T follicular helper cell (primary cell): ENCODE results near the gene OCEL1.
"Not testable (repeated sequence)": the region's sequence is repeated elsewhere in the genome, so short reads cannot be mapped to it uniquely, and the experiment has no call there.

Experiments
- DNase-seq: peaks from one replicate; pipeline ENCODE4 v3.0.0-alpha.2; 2020; ENCODE audit warnings: low read depth

The OCEL1 gene

GRCh38 chr19:17262557-17262956 lies 36.5 kb downstream of the OCEL1 start:
- DNase-seq, result no peak

- DNase-seq, result no peak
Observed at GRCh38 chr19:17263712-17264640, 38.0 kb downstream of the OCEL1 start.

- no peak for DNase-seq
Observed at GRCh38 chr19:17264641-17264979, 38.6 kb downstream of the OCEL1 start, which contains the start of gene USHBP1. Gene USHBP1 (minus strand): TSS chr19:17264745. CDS start chr19:17264299, 446 bp downstream.

DNA sequence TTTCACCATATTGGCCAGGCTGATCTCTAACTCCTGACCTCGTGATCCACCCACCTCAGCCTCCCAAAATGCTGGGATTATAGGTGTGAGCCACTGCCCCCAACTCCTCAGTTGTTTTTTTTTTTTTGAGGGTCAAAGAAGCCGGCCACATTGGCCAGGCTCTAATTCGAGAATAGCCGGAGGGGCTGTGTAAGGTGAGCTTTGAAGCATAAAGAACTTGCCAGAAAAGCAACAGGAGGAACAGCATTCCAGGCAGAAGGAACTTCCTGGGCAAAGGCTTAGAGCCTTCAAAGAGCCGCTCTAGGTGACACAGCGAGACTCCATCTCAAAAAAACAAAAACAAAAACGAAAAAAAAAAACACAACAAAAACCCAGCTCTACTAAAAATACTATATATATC lies 40.0 kb downstream of the OCEL1 start:
- no peak for DNase-seq

GRCh38 chr19:17266589-17266974 lies 40.6 kb downstream of the OCEL1 start:
- no peak for DNase-seq

DNA sequence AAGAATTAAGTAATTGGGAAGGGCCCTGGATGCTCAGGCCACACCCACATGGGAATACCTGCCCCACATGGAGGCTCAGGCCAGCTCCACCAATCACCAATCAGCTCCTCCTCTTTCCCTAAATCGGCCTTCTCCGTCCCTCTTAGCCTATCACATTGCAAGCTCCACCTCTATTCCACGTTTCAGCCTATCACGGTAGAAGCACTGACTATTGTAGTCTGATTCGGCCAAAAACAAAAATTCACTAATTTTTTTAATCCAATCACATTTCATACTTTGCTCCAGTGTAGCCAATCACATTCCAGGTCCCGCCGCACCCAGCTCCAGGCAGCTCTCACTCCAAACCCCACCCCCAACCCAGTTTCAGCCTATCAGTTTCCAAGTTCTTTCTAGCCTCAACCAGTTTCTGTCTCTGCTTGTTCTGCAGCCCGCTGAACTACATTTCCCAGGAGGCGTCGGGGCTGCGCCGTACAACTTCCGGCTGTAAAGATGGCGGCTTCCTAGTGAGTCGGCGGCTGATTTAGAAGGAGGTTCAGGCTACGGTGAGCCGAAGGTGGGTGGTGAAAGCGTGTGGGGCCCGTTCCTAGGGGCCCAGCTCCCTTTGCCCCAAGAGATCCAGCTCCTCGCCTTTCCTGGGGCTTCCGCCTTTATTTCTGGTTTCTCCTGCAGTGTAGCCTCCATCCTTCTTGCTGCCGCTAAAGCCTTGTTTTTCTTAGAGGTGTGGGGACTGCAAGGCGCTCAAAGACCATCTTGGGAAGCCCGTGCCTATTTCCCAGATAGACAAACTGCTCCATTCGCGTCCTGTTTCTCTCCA lies 41.2 kb downstream of the OCEL1 start, which contains the start of gene BABAM1:
BABAM1 (plus strand) TSS at position 469 of the 814 bp plus-strand sequence. CDS start 1,364 bp downstream, outside the sequence.
- peak; percentile 93 for DNase-seq

- no peak for DNase-seq
Observed at GRCh38 chr19:17268754-17269153, 42.7 kb downstream of the OCEL1 start.

- DNase-seq, result not testable (repeated sequence)
Observed at GRCh38 chr19:17274892-17275291, 48.9 kb downstream of the OCEL1 start.

GRCh38 chr19:17275441-17276175 lies 49.6 kb downstream of the OCEL1 start:
- DNase-seq, result no peak
